Measurements from ENCODE around the gene KLHL40. TPM values are rescaled to one million over a fixed set of nuclear protein-coding genes. Genes with fewer than 3 reads are reported as not detected.

KLHL40 gene, protein sequence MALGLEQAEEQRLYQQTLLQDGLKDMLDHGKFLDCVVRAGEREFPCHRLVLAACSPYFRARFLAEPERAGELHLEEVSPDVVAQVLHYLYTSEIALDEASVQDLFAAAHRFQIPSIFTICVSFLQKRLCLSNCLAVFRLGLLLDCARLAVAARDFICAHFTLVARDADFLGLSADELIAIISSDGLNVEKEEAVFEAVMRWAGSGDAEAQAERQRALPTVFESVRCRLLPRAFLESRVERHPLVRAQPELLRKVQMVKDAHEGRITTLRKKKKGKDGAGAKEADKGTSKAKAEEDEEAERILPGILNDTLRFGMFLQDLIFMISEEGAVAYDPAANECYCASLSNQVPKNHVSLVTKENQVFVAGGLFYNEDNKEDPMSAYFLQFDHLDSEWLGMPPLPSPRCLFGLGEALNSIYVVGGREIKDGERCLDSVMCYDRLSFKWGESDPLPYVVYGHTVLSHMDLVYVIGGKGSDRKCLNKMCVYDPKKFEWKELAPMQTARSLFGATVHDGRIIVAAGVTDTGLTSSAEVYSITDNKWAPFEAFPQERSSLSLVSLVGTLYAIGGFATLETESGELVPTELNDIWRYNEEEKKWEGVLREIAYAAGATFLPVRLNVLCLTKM
- total RNA-seq: not detected

DNA sequence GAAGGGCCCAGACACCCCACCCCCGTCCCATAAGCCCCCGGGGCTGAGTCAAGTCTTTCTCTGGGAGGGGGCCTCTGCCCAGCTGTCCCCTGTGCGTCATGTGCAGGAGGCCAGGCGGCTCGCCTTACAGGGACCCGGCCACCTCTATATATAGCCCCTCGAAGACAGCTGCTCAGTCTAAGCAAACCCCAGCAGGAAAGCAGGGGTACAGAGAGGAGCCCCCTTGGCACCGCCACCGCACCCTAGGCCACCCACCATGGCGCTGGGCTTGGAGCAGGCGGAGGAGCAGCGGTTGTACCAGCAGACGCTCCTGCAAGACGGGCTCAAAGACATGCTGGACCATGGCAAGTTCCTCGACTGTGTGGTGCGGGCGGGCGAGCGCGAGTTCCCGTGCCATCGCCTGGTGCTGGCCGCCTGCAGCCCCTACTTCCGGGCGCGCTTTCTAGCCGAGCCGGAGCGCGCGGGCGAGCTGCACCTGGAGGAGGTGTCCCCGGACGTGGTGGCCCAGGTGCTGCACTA is at the start of gene KLHL40:
TSS of gene KLHL40 (plus strand) at position 175 of the 519 bp plus-strand sequence. CDS start at position 257, 82 bp downstream.
- DNase-seq: no peak

DNA sequence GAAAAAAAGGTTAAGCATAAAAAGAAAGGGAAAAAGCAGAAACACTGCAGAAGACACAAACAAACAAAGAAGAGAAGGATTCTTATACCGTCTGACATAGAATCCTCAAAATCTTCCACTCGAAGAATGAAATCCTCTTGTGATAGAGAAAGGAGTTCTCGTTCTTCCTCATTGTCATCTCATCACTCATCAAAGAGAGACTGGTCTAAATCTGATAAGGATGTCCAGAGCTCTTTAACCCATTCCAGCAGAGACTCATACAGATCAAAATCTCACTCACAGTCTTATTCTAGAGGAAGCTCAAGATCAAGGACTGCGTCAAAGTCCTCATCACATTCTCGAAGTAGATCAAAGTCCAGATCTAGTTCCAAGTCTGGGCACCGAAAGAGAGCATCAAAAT is 48.3 kb upstream of the KLHL40 start:
- DNase-seq: no peak

DNA sequence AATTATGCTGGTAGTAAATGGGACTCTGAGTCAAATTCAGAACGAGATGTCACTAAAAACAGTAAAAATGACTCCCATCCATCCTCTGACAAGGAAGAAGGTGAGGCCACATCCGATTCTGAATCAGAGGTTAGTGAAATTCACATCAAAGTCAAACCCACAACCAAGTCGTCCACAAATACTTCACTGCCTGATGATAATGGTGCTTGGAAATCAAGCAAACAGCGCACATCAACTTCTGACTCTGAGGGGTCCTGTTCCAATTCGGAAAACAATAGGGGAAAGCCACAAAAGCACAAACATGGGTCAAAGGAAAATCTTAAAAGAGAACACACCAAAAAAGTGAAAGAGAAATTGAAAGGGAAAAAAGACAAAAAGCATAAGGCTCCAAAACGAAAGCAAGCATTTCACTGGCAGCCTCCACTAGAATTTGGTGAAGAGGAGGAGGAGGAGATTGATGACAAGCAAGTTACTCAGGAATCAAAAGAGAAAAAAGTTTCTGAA is 46.9 kb upstream of the KLHL40 start:
- no peak for DNase-seq

DNA sequence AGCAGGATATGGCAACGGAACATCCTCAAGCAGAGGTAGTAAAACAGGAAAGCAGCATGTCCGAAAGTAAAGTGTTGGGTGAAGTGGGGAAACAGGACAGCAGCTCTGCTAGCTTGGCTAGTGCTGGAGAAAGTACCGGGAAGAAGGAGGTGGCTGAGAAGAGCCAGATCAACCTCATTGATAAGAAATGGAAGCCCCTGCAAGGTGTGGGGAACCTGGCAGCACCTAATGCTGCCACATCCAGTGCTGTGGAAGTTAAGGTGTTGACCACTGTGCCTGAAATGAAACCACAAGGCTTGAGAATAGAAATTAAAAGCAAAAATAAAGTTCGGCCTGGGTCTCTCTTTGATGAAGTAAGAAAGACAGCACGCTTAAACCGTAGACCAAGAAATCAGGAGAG is 46.1 kb upstream of the KLHL40 start:
- DNase-seq: no peak

DNA sequence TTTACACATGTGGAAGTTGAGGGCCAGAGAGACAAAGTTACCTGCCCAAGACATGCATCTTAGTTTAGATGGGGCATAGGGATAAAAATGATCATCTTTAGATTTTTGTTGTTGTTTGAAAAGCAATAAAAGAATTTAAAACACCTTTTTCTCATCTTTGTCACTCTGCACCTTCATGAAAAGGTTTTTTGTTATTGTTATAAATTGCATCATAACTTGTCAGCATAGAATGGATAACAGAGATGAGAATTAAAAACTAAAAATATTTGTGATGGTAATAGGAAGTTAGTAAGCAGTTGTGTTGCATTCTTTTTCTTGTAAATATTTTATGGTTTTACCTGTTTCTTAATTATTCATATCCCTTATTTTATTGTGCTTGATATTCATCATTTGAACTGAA is 45.2 kb upstream of the KLHL40 start:
- DNase-seq: no peak

DNA sequence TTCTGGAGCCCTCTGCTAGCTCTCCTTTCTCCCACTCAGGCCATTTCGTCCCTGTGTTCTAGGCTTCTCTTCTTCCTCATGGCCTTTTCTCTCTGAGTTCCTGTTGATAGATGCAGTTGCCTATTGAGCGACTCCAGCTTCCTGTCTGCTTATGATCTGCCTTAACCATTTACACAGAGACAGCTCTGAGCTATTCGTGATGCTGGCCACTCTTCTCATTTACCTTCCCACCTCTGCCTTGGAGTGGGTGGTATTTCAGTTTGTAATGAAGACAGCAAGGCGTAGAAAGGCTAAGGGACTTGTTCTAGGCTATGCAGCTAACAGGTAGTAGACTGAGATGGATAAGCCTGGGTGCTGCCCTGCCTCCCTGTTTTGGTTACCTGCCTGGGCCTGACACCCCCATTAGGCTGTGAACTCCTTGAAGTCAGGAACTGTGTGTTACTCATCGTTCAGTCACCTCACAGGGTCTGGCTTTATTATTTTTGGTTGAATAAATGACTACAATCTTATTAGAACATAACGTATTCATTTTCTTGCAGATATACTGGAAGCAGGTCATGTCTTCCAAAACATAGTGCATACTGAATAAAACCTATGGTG is 44.5 kb upstream of the KLHL40 start:
- DNase-seq: no peak

DNA sequence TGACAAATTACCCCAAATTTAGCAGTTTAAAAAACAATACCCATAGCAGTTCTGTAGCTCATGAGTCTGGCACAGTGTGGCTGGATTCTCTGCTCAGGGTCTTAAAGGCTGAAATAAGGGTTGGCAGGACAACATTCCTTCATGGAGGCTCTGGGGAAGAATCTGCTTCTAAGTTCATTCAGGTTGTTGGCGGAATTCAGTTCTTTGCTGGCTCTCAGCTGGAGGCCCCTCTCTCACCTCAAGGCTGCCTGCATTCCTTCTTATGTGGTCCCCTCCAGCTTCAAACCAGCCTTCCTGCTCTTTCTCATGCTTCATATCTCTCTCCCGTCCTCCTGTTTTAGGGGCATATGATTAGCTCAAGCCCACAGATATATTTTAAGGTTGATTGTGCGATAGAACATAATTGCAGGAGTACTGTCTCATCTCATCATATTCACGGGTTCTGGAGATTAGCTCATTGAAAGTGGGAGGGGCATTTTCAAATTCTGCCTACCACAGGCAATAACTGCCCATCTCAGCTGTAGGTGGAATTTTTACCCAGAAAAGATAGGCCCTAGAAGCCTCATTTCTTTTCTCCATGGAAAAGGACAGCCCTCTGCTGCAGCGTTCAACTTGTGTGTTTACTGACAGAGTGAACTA is 37.4 kb upstream of the KLHL40 start:
- DNase-seq: no peak

DNA sequence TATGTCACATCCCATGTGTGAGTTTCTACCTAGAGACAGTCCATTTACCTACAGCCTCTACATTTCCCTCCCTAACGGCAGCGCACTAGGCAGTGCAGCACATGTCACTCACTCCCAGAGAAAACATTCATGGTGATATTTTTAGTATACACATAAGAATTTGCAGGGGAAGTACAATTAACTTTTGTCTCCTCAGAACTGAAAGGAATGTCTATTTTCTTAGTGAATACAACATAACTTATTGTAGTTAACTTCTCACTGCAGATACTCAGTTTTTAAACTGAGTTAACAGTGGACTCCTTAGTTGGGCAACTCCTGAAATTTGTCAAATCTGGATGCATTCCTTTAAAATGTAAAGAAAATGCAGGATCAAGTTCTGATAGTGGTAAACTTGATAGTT is 36.3 kb upstream of the KLHL40 start:
- no peak for DNase-seq

DNA sequence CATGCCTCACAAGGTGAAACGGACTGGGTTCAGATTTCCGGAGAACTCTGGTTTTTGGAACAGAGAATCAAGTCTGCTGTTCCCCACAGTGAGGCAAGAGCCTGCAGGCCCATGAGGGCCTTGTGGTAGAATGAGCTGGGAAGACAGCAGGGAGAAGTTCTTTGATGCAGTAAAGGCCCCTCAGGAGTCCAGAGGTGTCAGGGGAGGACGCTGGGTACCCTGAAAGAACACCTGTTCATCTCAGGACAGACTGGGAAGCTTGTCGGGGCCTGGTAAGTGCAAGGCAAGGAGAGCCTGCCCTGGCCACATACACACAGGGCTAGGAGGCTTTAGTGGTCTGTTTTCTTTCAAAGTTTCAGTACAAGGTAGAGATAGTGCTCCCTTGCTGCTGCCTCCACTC is 35.6 kb upstream of the KLHL40 start:
- no peak for DNase-seq

DNA sequence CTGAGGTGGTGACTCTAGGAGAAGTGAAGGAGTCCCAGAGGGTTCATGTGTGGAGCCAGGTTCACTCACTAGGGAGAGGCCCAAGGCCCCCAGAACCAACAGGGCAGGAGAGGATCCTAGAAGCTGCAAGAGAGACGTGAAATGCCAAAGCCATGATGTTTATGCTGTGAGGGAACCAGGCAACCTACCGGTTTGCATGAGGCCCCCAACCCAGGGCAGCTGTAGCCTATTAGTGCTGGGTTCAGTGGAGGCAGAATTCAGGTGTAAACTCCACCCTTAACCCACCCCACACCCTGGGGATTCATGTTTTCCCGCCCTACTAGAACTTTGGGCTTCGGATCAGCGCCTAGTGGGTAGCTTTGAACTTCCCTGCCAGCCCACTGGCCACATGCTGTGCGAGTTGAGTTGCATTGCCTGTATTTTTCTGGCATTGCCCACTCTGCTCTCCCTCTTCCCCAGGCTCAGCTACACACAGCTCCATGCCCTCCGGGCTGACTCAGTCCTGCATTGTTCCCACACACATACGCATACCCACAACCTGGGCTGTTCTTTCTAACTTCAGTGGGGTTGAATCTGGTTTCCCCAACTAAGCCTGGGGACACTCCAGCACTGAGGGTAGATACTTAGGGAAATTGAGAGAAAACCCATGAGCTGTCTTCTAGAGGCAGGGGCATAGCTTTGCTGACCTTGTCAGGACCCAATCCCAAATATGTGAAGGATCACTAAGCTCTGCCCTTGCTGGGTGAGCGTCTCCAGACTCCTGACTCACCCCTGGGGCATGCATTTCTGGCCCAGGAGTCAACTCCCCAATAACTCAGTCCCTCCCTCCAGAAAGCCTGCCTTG is 33.9 kb upstream of the KLHL40 start:
- no peak for DNase-seq

DNA sequence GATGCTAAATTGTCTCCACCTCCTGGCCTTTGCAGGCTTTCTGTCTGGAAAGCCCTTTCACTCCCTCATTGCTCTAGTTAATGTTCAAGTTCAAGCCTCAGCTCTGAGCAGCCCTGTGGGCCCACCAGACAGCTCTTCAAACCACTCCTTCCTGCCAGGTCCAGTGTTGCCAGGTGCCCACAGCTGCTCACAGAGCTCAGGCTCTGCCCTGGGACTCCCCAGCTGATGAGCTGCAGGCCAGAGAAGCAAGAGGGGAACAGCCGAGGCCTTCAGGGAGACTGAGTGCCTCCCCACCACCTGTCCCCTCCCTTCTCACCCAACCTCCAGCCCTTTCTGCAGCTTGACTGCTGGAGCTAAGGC is 33.1 kb upstream of the KLHL40 start:
- no peak for DNase-seq

DNA sequence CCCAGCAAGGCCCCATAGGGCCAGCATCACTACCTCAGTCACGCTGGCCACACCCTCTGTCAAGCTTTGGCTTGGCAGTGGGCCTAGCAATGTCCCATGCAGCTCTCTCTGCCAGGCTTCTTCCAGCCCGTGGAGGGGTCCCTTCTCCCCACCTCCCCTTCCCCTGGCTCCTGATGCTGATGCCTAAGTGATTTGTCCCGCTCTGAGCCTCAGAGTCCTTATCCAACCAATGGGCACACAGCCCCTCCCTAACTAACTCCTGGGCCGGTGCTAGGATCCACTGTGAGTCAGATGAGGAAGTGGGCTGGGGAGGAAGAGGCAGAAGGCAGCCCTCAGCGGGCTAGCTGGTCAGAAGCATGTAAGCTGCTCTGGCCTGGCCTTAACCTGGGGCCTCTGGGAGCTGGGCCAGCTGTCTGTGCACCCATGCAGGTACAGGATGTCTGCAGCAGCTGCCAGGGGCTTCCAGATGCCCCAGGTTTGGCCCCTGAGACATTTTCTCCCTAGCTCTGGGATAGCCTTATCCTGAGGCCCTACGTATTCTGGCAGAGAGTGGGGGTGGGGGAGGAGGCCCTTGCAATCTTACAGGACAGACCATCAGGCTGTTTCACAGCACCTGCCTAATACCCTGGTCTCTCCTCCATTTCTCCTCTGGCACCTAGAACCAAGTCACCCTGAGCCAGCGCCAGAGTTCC is 32.6 kb upstream of the KLHL40 start:
- DNase-seq: peak; percentile 62

DNA sequence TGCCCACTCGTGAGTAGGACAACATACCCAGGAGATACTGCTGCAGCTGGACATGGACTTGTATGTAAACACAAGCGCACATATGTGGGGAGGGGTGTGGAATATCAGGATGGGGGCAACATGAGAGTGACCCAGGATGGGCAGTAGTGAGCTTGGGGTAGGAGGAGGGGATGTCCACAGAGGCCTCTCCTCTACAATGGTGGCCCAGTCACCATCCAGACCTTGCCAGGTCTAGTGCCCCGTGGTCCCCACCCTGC is 32.1 kb upstream of the KLHL40 start:
- DNase-seq: no peak

DNA sequence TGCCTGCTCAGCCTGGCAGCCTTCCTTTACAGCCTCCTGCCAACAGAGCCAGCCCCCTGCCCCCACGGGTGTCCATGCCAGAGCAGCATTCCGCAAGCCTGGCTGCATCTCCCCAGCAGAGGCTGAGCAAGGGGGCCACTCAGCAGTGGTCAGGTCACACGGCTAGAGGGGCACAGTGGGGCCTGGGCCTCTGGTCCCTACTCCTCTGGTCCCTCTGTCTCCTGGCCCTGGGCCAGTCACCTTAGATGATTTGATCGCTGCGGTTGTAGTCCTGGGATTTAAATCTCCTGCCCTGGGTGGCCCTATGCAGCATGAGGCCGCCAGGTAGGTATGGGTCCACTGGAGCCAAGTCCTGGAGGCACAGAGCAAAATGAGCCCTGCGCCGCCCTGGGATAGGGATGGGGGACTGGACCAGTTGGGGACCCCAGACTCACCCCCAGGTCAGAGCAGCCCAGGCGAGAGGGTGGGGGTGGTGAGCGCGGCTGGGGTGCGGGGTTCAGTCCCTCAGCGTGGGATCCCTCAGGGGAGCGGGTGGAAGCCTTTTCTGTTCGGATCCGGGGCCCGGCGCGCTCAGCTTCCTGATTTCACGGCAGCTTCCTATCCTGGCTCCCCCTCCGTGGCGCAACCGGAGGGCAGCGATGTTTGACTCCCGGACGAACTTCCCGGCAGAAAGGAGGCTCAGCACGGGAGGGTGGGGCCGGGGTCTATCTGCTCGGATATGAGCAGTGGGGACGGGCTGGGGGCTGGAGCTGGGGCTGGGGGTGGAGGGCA is 31.6 kb upstream of the KLHL40 start, which contains the start of gene ZBTB47:
TSS of gene ZBTB47 (plus strand) at position 138 of the 771 bp plus-strand sequence. CDS start 4,659 bp downstream, outside the sequence.
- DNase-seq: no peak

DNA sequence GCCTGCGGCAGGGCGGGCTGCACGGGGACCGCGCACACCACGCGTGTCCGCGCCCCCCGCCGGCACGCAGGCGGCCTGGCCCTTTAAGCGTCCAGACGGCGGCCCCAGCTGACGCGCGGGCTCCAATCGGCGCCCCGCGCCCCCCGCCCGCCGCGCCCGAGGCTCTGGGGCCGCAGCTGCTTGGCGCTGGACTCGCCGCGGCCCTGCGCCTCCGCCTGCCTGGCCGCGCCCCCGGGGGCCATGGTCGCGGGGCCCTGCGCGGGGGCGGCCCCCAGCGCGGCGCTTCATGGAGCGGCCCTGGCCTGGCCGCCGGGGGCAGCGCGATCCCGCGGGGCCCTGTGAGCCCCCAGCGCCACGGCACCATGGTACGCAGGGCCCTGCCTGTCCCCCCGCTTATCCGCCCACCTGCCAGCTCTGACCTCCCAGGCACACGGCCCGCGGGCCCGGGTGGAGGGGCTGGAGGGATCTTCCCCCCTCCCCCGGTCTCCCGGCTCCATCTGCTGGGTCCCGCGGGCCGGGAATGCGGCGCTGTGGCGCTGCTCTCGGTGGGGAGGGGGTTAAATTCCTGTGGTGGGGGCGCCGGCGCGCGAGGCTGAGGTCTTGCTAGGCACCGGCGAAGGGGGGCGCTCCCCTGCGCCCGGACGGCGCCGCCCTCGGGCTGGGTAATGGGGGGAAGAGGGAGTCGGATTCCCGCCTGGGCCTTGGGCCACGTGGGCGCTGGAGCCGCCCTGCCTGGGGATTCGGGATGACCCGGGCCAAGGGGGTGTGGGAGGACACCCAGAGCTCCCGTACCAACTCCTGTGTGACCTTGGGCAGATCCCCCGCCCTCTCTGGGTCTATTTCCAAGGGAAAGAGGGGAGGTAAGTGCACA is 30.8 kb upstream of the KLHL40 start:
- peak; percentile 55 for DNase-seq

DNA sequence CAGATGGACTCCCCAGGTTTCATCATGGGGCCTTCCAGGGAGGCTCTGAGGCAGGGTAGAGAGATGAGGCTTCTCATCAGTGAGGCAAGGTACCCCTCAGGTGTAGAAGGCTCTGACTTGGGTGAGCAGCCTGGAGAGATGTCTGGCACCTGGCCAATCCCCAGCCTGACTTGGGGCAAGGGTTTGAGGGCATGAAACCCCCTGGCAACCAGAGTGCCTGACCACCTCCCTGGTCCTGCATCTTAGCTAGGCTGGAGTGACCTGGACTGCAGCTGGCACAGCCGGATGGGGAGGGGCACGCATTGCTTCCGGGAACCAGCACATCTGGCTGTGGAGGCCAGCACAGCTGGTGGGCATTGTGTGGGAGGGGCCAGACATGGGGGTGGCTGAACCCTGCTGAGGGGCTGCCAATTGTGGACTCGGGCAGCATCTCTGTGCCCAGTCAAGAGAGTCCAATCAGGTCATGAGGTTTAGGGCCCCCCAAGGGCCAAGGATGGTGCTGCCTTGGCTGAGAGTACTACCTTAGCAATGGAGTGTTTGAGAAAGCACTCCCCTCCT is 29.9 kb upstream of the KLHL40 start:
- no peak for DNase-seq

DNA sequence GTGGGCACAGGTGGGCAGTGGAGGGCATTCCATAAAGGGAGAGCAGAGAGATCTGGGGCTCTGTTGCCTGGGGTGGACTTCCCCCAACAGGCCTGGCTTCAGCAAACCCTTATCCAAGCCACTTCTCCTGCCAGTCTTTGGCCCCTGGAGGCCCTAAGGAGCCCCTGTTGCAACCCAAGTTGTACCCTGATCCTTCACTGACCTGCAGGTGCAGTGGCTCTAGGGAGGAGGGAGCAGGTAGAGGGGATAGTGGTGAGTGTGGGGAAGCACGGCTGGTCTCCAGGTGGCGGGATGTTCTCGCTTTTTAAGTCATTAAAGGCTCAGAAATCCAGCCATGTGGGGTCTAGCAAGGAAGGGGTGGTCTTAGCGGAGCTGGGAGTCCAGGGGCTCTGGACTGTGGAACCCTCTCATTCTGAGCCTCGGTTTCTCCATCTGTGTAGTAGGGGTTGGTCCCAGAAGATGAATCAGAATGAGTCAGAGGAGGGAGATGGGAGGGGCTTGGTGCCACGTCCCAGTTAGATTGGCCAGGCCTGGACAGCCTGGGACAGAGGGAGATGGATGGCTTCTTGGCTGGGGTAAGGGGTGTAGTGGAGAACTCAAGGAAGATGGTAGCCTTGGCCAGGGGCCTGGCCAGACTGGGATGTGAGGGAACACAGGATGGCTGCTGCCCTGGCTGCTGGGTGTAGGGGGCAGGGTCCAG is 29.2 kb upstream of the KLHL40 start:
- no peak for DNase-seq
